ENCODE results near the gene ACOT7.

The ACOT7 gene

DNA sequence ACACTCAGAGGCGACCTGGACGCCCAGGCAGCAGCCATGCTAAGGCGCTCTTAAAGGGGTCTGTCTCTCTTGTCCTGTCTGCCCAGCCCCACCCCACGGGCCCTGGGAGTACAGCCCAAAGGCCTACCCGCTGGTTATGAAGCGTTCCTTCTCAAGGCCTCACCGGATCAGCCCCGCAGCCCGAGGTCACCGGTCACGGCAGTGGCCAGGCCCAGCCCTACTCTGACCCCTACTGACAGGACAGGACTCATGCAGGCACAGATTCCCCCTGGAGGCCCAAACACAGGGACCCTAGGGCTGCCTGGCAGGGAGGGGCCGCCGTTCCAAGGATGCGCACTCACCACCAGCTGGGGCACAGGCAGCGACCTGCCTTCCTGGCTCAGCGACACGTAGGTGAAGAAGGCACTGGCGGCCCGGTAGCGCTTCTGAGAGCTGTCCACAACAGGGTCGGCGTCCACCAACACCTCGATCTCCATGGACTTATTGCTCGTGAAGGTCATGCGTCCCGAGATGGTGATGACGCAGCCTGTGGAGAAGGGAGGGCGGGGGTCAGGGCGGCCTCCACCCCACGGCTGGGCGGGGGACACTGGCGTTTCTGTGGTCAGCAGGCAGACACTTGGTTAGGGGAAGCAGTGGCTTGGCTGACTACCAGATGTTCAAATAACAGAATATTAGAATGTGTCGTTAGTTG lies 112.7 kb downstream of the ACOT7 start:
- DNase-seq, result no peak

GRCh38 chr1:6279613-6280383 lies 113.8 kb downstream of the ACOT7 start:
- no peak for DNase-seq

GRCh38 chr1:6279066-6279465 lies 114.5 kb downstream of the ACOT7 start:
- no peak for DNase-seq

DNA sequence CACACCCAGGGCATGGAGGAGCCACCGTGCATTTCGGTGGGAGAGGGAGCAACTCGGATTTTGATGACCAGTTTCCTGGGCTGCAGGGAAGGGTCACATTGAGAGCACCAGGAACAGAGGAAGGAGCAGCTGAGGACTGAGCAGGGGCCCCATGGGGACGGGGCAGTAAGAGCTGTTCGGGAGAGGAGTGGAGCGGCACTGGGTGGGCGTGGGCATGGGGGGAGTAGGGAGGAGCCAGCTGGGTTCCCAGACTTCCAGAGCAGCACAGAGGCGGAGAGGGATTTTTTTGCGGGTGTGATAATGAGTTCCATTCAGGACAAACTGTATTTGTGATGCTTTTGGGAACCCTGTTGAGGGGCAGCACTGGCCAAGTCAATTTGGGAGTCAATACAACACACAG lies 115.3 kb downstream of the ACOT7 start:
- DNase-seq, result no peak

DNA sequence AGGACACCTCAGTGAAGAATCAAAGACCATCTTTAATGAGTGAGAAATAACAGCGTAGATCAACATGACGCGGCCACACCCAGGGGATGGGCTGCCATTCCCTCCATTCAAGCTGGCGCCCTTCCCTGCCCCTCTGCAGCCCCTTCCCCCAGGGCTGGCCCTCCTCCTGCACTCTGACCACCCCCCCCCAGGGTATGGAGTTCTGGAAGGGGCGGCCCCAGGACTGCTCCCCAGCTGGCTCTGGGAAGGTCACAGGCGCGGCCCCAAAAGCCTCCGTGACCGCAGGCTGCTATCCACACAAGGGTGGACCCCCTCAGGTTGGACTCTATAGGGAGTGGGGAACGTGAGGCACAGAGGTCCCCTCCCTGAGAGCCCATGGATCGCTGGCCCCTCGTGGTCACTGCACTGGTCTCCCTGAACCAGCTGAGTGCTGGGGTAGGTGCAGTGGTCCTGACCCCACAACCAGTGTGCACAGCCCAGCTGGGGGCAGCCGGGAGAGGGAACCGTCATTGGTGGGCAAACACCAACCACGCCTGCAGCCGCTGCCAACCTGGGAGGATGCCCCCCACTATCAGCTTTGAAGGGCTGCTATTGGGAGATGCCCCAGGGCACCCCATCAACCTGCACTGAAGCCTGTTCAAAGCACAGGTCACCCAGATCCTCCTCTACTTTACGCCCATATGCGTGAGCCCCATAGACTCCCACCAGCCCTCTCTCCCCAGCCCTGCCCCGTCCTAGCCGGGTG lies 116.6 kb downstream of the ACOT7 start:
- DNase-seq, result no peak

- DNase-seq, result no peak
Observed at GRCh38 chr1:6275826-6276782, 117.5 kb downstream of the ACOT7 start.

DNA sequence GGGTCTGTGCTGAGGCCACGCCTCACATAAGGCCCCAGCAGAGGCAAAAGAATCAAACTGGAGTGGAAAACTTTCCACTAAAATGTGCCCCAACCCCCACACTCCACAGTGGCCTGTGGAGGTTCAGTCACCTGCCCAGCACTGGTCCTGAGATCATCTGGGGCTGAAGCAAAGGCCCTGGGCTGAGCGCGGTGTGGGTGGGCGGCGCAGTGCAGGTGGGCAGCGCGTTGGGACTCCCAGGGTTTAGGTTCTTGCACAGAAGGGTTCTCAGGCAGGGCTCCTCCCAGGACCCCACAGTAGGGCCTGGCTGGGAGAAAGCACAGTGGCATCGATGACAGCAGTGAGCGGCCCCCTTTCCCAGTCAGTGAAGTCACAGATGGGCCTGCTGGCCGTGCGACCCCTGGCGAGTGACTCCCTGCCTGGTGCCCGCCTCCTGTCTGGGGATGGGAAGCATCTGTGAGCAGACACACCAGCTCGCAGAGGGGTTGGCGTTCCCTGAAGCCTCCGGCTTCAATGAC lies 118.9 kb downstream of the ACOT7 start:
- DNase-seq, result no peak

GRCh38 chr1:6274102-6274501 lies 119.5 kb downstream of the ACOT7 start:
- no peak for DNase-seq

- DNase-seq, result no peak
Observed at GRCh38 chr1:6273380-6273891, 120.1 kb downstream of the ACOT7 start.

GRCh38 chr1:6272868-6273267 lies 120.7 kb downstream of the ACOT7 start:
- DNase-seq, result no peak

- DNase-seq, result no peak
Observed at GRCh38 chr1:6272452-6272851, 121.1 kb downstream of the ACOT7 start.

DNA sequence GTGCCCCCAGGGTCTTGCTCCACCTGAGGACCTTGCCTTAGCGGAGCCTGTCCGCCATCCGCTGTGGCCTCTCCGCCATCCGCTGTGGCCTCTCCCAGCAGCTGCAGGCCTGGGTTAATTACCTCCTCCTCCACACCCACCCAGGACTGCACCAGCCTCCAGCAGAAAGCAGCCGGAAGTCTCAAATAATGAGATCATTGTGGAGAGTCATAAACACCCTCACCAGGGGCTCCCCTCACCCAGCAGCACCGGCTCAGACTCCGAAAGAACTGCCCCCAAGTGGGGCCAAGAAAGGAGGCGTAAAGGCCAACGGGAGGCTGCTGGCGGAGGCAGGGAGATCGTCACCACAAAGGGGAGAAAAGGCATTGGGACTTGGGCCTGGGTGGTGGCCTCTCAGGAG lies 122.0 kb downstream of the ACOT7 start:
- no peak for DNase-seq

- no peak for DNase-seq
Observed at GRCh38 chr1:6271006-6271405, 122.6 kb downstream of the ACOT7 start.

DNA sequence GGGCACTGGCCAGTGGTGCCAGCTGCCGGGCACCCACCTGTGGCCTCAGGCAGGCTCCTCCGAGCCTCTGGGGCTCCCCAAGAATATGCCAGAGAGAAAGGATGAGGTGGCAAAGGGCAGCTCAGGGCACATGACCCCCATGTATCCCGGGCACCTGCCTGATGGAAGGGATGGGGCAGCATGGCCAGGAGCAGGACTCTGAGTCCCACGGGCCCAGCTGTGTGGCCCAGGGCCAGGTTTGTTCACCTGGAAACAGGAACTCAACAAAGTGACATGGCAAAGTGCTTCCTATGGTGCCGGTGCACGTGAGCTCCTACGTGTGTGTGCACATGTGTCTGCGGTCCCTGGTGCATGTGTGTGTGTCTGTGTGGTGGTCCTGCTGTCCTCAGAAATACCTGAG lies 123.2 kb downstream of the ACOT7 start:
- no peak for DNase-seq

GRCh38 chr1:6269720-6270400 lies 123.7 kb downstream of the ACOT7 start:
- no peak for DNase-seq

DNA sequence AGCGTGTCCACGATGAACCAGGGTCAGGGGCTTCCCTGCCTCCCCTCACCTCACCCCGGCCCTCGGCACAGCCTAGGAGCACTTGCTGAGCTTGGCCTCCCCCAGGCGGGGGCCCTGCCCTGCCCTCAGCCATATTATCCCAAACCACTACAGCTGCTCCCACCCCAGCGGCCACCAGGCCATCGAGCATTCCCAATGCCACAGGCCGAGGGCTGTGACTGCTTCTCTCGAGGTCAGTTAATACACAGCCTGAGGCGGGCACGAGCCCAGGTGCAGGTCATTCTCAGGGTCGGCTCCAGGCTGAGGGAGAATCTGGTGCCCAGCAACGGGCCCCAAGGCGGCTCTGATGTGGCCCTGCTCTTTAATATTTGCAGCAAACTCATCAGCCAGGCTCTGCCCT lies 124.3 kb downstream of the ACOT7 start:
- no peak for DNase-seq

- no peak for DNase-seq
Observed at GRCh38 chr1:6268415-6268814, 125.2 kb downstream of the ACOT7 start.

DNA sequence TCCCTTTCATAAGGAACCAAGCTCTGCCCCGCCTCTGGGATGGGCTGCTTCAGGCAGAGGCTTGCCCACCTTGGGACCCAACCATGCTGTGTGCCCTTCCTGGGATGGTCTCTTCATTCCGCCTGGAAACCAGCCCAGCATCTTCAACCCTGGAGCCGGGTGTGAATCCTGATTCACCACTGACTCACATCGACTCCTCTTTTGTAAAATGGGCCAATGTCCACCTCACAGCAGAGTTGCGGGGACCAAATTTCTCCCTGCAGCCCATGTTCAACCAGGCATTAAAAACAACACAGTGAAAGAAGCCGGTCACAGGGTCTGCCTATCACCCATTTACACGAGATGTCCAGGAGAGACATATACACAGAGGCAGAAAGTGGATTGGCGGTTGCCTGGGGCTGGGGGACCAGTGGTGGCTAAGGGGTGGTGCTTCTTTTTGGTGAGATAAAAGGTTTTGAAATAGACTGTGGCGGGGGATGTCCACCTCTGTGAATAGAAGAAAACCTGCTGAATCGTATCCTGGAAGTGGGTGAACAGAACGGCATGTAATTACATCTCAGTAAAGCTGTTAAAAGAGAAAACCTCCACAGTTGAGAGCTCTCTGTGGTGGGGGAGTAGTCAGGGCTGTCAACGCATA lies 125.8 kb downstream of the ACOT7 start:
- no peak for DNase-seq

- no peak for DNase-seq
Observed at GRCh38 chr1:6266641-6267040, 126.9 kb downstream of the ACOT7 start.

- DNase-seq, result no peak
Observed at GRCh38 chr1:6265151-6265550, 128.4 kb downstream of the ACOT7 start.

- no peak for DNase-seq
Observed at GRCh38 chr1:6263716-6264115, 129.9 kb downstream of the ACOT7 start.
